ENCODE measurements around the gene ATAD1. TPM values are rescaled to one million over a fixed set of nuclear protein-coding genes. Genes with fewer than 3 reads are reported as not detected.
"Not testable (repeated sequence)": the region's sequence is repeated elsewhere in the genome, so short reads cannot be mapped to it uniquely, and the experiment has no call there.

Gene ATAD1
- total and polyA plus RNA-seq, 2 donors = 22.1 to 33.5 TPM

DNA sequence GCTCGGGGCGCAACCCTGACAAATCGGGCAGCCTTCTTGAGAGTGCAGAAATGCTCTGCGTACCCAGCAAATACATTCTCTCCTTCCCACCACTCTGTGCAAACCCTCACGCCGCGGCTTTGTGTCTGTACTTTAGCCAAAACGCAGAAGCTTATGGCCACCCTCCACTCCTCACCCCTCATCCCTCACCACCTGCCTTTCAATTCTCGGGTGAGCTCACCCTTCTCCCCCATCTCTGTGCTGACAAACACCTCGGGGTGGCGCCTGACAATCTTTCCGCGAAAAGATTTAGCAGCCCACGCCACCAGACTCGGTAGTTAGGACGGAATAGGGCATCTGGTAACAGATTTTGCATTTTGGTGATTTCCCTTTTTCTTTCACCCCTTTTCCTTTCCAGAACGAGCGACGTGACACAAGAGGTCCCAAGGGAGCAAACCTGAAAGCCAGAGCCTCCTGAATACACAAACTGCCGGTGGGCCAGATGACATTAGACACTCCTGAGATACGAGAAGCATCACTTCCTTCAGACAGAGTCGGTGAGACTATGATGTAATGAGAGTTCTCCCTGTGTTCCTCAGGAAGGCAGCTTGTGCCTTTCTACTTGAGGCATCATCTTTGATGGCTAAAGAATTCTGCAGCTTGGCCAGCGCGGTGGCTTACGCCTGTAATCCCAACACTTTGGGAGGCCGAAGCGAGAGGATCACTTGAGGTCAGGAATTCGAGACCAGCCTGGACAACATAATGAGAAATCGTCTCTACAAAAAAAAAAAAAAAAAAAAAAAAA is 671 bp upstream of the ATAD1 start:
- H3K36me3 ChIP-seq (ENCODE audit: control insufficient read depth in 2 of 2, insufficient read depth in 2 of 2, low read length in 1 of 2) = no peaks in the 10 kb centered on the region
- peak in 8 of 9 donors; percentile 33 to 85 (median 56) for DNase-seq (ENCODE audit: low read depth in 6 of 9, low spot score in 9 of 9)
- WGBS = 20% methylated on average over 29 of the region's 29 CpGs
- H3K4me3 ChIP-seq (ENCODE audit: low read length in 2 of 2) = peak overlapping the region; percentile 68 to 84
- peaks cover 5 to 9% of the 10 kb centered on the region in 2 donors for H3K4me1 ChIP-seq (ENCODE audit: control insufficient read depth in 2 of 2, insufficient read depth in 2 of 2, low read length in 2 of 2)
- peak overlapping the region; percentile 78 to 94 for H3K27ac ChIP-seq (ENCODE audit: low read depth in 1 of 2, low read length in 1 of 2)
- no peaks in the 10 kb centered on the region for H3K27me3 ChIP-seq (ENCODE audit: control insufficient read depth in 2 of 2, insufficient read depth in 1 of 2, low read length in 1 of 2)
- H3K9me3 ChIP-seq (ENCODE audit: control insufficient read depth in 2 of 2, insufficient read depth in 1 of 2, low read length in 1 of 2) = no peaks in the 10 kb centered on the region

DNA sequence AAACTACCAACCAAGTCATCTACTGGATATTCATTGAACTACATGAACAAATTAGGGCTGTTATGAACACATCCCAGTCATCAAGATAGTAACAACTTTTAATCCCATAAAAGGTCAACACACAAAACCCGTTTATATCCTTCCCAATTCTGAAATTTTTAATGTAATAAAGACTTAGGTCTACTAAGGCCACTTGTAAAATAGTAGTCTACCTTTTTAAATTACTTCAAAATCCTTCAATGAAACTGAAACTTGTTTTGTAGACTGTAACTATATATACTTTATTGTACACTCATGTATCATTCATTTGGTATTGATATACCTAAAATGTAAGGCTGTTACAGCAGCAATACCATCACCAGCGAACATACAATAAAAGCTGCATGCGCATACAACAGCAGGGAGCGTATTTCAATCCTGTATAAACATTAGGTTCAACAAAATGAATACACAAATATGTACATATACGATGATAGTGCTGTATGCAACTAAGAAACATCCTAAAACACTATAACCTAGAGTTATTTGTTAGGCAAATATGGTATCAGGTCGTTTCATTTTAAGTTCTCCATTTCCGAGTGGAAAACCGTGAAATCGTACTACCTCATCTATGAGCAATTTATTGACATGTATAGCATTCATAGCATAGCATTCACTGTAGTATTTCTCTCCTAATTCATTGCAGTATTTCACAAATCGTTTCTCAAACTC is 973 bp downstream of the ATAD1 start:
- Histone ChIP-seq H3K4me3 (ENCODE audit: low read length in 2 of 2) (peak overlapping the region; percentile 68 to 84), H3K36me3 (ENCODE audit: control insufficient read depth in 2 of 2, insufficient read depth in 2 of 2, low read length in 1 of 2) (peaks cover 4 to 7% of the 10 kb centered on the region in 2 donors), H3K9me3 (ENCODE audit: control insufficient read depth in 2 of 2, insufficient read depth in 1 of 2, low read length in 1 of 2) (no peaks in the 10 kb centered on the region), H3K27ac (ENCODE audit: low read depth in 1 of 2, low read length in 1 of 2) (peak overlapping the region in 1 of 2 donors; percentile 94), H3K27me3 (ENCODE audit: control insufficient read depth in 2 of 2, insufficient read depth in 1 of 2, low read length in 1 of 2) (no peaks in the 10 kb centered on the region), H3K4me1 (ENCODE audit: control insufficient read depth in 2 of 2, insufficient read depth in 2 of 2, low read length in 2 of 2) (peaks cover 5 to 9% of the 10 kb centered on the region in 2 donors)
- peak in 1 of 9 donors; percentile 15 for DNase-seq (ENCODE audit: low read depth in 6 of 9, low spot score in 9 of 9)
- 24% methylated on average over 10 of the region's 10 CpGs for WGBS

DNA sequence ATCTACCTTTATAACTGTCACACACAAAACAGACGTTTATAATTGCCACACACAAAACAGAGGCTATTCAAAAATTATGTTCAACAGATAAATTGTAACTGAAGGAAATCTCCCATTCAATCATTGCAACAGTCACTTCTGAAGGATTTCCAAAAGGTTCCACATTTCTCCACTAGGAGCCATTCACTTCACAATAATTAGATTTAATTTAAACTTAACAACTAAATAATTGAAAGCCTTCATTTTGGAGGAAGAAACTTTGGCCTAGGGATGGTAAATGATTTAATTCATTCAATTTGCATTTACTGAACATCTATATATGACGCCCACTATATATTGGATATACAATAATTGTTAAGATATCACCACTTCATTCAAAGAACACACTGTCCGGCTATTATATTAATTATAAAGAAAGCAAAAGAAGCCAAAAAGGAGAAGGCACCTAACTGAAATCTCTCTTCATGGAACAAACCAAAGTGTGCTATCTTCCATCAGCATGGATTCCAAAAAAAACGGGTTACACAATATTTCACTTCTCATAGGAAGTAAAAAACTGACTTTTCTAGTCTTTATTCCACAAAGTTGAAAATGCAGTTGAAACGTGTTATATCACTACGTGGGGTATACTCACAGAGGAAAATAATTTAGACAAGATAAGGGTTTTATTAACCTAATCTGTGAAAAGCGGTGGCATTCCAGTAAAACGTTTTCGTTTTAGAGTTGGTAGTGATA is 1.7 kb downstream of the ATAD1 start:
- no peak overlapping the region for H3K4me3 ChIP-seq (ENCODE audit: low read length in 2 of 2)
- H3K36me3 ChIP-seq (ENCODE audit: control insufficient read depth in 2 of 2, insufficient read depth in 2 of 2, low read length in 1 of 2) = peaks cover 4 to 13% of the 10 kb centered on the region in 2 donors
- no peaks in the 10 kb centered on the region for H3K9me3 ChIP-seq (ENCODE audit: control insufficient read depth in 2 of 2, insufficient read depth in 1 of 2, low read length in 1 of 2)
- H3K4me1 ChIP-seq (ENCODE audit: control insufficient read depth in 2 of 2, insufficient read depth in 2 of 2, low read length in 2 of 2) = peaks cover 5 to 9% of the 10 kb centered on the region in 2 donors
- H3K27me3 ChIP-seq (ENCODE audit: control insufficient read depth in 2 of 2, insufficient read depth in 1 of 2, low read length in 1 of 2) = no peaks in the 10 kb centered on the region
- no peak for DNase-seq (ENCODE audit: low read depth in 6 of 9, low spot score in 9 of 9)
- H3K27ac ChIP-seq (ENCODE audit: low read depth in 1 of 2, low read length in 1 of 2) = no peak overlapping the region
- 75% methylated on average over 9 of the region's 9 CpGs for WGBS

DNA sequence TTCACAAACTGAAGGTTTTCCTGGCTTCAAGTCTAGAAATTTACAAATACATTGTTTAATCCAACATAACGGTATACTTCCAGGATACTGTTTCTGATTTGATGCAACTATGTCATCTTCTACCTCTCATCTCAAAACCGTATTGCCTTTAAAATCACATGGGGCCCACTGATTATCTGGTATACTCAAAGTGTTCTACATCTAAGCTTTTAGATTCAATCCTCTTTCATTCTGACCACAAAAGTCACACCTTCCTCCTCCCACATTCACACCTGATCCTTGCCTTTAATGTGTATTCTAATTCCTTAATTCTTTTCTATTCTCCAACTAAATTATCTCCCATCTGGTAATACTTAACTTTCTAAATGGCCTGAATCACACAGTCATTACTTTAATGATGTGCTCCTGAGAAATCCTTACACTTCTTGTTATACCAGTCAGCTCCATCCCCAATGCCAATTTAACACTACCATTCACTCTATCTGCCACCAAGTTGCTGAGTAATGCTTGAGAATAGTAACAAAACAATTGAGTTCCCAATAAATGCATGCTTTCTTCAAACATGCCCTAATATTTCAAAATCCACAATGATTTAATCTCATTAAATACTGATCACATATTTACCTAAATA is 13.0 kb downstream of the ATAD1 start:
- no peak overlapping the region for H3K27ac ChIP-seq (ENCODE audit: low read depth in 1 of 2, low read length in 1 of 2)
- 93% methylated on average over 2 of the region's 2 CpGs for WGBS
- H3K9me3 ChIP-seq (ENCODE audit: control insufficient read depth in 2 of 2, insufficient read depth in 1 of 2, low read length in 1 of 2) = peaks cover 0 to 4% of the 10 kb centered on the region in 2 donors
- no peak for DNase-seq (ENCODE audit: low read depth in 6 of 9, low spot score in 9 of 9)
- H3K4me3 ChIP-seq (ENCODE audit: low read length in 2 of 2) = no peak overlapping the region
- no peaks in the 10 kb centered on the region for H3K27me3 ChIP-seq (ENCODE audit: control insufficient read depth in 2 of 2, insufficient read depth in 1 of 2, low read length in 1 of 2)
- H3K4me1 ChIP-seq (ENCODE audit: control insufficient read depth in 2 of 2, insufficient read depth in 2 of 2, low read length in 2 of 2) = no peaks in the 10 kb centered on the region
- H3K36me3 ChIP-seq (ENCODE audit: control insufficient read depth in 2 of 2, insufficient read depth in 2 of 2, low read length in 1 of 2) = peaks cover 10 to 51% of the 10 kb centered on the region in 2 donors

DNA sequence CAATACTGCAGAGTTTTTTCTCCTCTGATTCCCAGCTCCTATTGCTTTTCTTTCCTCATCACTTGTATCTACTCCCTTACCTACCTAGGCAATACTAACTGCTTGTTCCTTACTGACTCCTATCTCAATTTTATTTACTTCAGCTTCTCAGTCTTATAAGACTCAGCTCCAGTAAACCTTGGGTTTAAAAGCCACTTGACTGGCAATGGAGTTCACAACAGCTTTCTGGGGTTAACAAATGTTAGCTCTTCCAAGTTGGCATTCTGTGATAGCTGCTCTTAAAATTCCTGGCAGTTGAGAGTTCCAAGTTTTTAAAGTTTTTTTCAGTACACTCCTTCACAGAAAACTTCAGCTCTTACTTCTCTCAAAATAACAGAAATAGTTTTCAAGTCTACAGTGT is 14.2 kb downstream of the ATAD1 start:
- Histone ChIP-seq H3K27ac (ENCODE audit: low read depth in 1 of 2, low read length in 1 of 2) (no peak overlapping the region), H3K4me1 (ENCODE audit: control insufficient read depth in 2 of 2, insufficient read depth in 2 of 2, low read length in 2 of 2) (no peaks in the 10 kb centered on the region), H3K27me3 (ENCODE audit: control insufficient read depth in 2 of 2, insufficient read depth in 1 of 2, low read length in 1 of 2) (no peaks in the 10 kb centered on the region), H3K4me3 (ENCODE audit: low read length in 2 of 2) (no peak overlapping the region), H3K36me3 (ENCODE audit: control insufficient read depth in 2 of 2, insufficient read depth in 2 of 2, low read length in 1 of 2) (peaks cover 10 to 47% of the 10 kb centered on the region in 2 donors), H3K9me3 (ENCODE audit: control insufficient read depth in 2 of 2, insufficient read depth in 1 of 2, low read length in 1 of 2) (peaks cover 0 to 4% of the 10 kb centered on the region in 2 donors)
- DNase-seq (ENCODE audit: low read depth in 6 of 9, low spot score in 9 of 9) = no peak

DNA sequence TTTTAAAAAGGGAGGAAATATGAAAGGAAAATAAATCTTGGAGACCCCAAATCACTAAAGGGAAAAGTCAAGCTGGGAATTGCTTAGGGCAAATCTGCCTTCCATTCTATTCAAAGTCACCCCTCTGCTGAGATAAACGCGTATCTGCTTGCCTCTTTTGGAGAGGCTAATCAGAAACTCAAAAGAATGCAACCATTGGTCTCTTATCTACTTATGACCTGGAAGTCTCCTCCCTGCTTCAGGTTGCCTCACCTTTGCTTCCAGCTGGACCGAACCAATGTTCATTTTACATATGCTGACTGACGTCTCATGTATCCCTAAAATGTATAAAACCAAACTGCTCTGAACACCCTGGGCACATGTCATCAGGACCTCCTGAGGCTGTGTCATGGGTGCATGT is 14.7 kb downstream of the ATAD1 start:
- Histone ChIP-seq H3K27ac (ENCODE audit: low read depth in 1 of 2, low read length in 1 of 2) (no peak overlapping the region), H3K36me3 (ENCODE audit: control insufficient read depth in 2 of 2, insufficient read depth in 2 of 2, low read length in 1 of 2) (peaks cover 10 to 44% of the 10 kb centered on the region in 2 donors), H3K4me3 (ENCODE audit: low read length in 2 of 2) (no peak overlapping the region), H3K4me1 (ENCODE audit: control insufficient read depth in 2 of 2, insufficient read depth in 2 of 2, low read length in 2 of 2) (no peaks in the 10 kb centered on the region), H3K27me3 (ENCODE audit: control insufficient read depth in 2 of 2, insufficient read depth in 1 of 2, low read length in 1 of 2) (no peaks in the 10 kb centered on the region), H3K9me3 (ENCODE audit: control insufficient read depth in 2 of 2, insufficient read depth in 1 of 2, low read length in 1 of 2) (peaks cover 0 to 4% of the 10 kb centered on the region in 2 donors)
- DNase-seq (ENCODE audit: low read depth in 6 of 9, low spot score in 9 of 9) = no peak
- 98% methylated on average over 4 of the region's 4 CpGs for WGBS

DNA sequence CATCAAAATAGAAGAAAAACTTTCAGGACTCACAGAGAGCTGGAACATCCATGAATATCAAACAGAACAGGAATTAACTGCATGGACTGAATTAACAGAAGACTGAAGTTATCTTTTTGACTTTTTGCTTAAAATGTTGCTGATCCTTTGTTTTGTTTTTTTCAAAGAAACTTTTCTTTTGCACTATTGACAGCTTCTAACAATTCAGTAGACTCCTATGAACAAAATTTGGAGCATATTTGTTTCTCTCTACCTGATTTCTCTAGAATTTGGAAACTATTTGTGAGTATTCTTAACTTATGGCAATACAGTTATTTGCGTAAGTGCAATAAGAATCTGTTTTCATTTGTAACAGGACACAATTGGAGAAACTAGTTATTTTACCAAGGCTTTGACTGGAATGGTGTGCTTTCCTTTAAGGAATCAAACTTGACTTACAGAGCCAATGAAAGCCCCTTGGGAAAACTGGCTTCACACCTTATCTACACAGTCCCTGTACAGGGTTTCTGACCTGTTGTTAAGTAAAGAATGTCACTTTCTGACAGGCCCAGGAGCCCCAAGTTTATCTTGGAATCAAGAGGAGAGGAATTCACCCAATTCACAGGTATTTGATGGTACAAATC is 16.1 kb downstream of the ATAD1 start:
- not testable (repeated sequence) for H3K9me3 ChIP-seq (ENCODE audit: control insufficient read depth in 2 of 2, insufficient read depth in 1 of 2, low read length in 1 of 2); H3K27me3 ChIP-seq (ENCODE audit: control insufficient read depth in 2 of 2, insufficient read depth in 1 of 2, low read length in 1 of 2); H3K27ac ChIP-seq (ENCODE audit: low read depth in 1 of 2, low read length in 1 of 2); H3K4me3 ChIP-seq (ENCODE audit: low read length in 2 of 2); H3K4me1 ChIP-seq (ENCODE audit: control insufficient read depth in 2 of 2, insufficient read depth in 2 of 2, low read length in 2 of 2)
- 96% methylated on average over 1 of the region's 1 CpG for WGBS
- peaks cover 10 to 44% of the 10 kb centered on the region in 2 donors for H3K36me3 ChIP-seq (ENCODE audit: control insufficient read depth in 2 of 2, insufficient read depth in 2 of 2, low read length in 1 of 2)
- DNase-seq (ENCODE audit: low read depth in 6 of 9, low spot score in 9 of 9) = peak in 1 of 9 donors; percentile 14

DNA sequence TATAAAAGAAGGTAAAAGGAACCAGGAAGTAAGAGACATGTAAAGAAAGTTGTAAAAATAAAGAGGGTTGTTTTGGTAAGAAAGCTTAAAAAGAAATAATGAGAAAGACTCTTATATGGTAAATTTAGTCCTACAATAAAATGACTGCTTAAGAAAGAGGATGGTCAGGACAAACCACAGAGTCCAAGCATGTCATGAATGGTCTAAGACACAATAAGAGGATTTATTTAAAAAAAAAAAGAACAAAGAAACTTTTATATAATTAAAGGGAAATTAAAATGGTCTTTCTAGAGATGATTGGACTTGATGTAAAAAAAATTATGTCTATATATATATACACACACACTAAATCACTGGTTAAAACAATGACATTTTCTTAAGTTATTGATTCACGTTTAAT is 18.2 kb downstream of the ATAD1 start:
- DNase-seq (ENCODE audit: low read depth in 6 of 9, low spot score in 9 of 9) = no peak
- H3K9me3 ChIP-seq (ENCODE audit: control insufficient read depth in 2 of 2, insufficient read depth in 1 of 2, low read length in 1 of 2) = peaks cover 0 to 4% of the 10 kb centered on the region in 2 donors
- 100% methylated on average over 1 of the region's 1 CpG for WGBS
- H3K27me3 ChIP-seq (ENCODE audit: control insufficient read depth in 2 of 2, insufficient read depth in 1 of 2, low read length in 1 of 2) = no peaks in the 10 kb centered on the region
- no peak overlapping the region for H3K27ac ChIP-seq (ENCODE audit: low read depth in 1 of 2, low read length in 1 of 2)
- peaks cover 0 to 4% of the 10 kb centered on the region in 2 donors for H3K4me1 ChIP-seq (ENCODE audit: control insufficient read depth in 2 of 2, insufficient read depth in 2 of 2, low read length in 2 of 2)
- peaks cover 10 to 38% of the 10 kb centered on the region in 2 donors for H3K36me3 ChIP-seq (ENCODE audit: control insufficient read depth in 2 of 2, insufficient read depth in 2 of 2, low read length in 1 of 2)
- no peak overlapping the region for H3K4me3 ChIP-seq (ENCODE audit: low read length in 2 of 2)

Data from thymus (tissue), 11 donors.